Fibroblast of pulmonary artery (primary cell): ENCODE results near the gene RGS8.

Experiments
- DNase-seq: peaks from one replicate; pipeline ENCODE4 v3.0.0-alpha.2; 2010; ENCODE audit warnings: low read depth
- H3K4me3 ChIP-seq: replicated peaks from 2 replicates; pipeline ENCODE4 v1.5.1; 2011; ENCODE audit warnings: low read depth, mild to moderate bottlenecking, control low read depth, low read length, moderate library complexity
- TF ChIP-seq, protein P1 (sequence below): IDR thresholded peaks from 2 replicates; pipeline ENCODE4 v1.5.1; 2011; ENCODE audit warnings: mild to moderate bottlenecking, control low read depth, low read length, inconsistent platforms; ENCODE audit errors: missing control alignments

RGS8 gene

DNA sequence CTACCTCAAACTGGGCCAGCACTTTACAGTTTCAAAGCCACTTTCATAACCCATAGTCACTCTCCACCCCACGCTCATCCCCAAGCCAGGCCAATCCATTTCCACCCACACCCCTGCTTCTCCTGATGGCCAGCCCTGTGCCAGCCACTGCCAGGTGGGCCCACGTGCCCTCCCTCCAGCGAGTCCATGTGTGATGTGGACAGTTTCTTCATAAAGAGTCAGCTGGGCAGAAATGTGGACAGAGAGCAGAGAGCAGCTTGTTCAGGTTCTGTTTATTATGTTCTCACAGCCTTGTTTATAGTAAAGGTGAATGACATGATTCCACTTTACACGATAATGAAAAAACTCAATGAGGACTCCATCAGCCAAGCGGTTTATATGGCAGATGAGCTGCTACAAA lies 42.8 kb downstream of the RGS8 start:
- DNase-seq = no peak
- H3K4me3 ChIP-seq = no peak overlapping the region
- TF ChIP-seq, protein P1, sequence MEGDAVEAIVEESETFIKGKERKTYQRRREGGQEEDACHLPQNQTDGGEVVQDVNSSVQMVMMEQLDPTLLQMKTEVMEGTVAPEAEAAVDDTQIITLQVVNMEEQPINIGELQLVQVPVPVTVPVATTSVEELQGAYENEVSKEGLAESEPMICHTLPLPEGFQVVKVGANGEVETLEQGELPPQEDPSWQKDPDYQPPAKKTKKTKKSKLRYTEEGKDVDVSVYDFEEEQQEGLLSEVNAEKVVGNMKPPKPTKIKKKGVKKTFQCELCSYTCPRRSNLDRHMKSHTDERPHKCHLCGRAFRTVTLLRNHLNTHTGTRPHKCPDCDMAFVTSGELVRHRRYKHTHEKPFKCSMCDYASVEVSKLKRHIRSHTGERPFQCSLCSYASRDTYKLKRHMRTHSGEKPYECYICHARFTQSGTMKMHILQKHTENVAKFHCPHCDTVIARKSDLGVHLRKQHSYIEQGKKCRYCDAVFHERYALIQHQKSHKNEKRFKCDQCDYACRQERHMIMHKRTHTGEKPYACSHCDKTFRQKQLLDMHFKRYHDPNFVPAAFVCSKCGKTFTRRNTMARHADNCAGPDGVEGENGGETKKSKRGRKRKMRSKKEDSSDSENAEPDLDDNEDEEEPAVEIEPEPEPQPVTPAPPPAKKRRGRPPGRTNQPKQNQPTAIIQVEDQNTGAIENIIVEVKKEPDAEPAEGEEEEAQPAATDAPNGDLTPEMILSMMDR = no peak

DNA sequence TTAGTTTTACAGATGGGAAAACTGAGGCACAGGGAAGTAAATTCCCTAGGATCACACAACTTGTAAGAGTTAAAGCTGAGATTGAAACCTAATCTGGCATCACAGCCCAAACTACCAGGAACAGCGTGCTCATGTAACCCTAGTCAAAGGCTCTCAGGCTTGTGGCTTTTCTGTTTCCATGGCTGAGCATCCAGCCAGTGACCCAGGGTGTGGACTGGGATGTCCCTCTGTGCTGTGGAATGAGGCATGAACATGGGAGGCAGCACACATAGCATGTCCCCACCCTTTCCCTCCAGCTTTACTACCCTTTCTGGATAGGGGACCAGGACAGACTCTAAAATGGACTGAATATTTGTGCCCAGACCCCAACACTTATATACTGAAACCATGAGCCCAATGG lies 45.1 kb downstream of the RGS8 start:
- DNase-seq = no peak
- no peak overlapping the region for H3K4me3 ChIP-seq
- TF ChIP-seq, protein P1 = no peak

DNA sequence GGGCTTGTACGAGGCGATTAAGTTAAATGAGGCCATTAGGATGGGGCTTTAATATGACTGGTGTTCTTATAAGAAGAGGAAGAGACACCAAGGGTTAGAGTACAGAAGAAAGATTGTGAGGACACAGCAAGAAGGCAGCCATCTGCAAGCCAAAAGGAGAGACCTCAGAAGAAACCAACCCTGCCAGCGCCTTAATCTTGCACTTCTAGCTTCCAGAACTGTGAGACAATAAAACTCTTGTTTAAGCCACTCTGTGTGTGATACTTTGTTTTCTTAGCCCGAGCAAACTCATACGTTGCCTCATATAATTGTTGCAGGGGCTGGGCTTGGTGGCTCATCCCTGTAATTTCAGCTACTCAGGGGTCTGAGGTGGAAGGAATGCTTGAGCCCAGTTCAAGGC lies 46.6 kb downstream of the RGS8 start:
- TF ChIP-seq, protein P1 = no peak
- DNase-seq = no peak
- H3K4me3 ChIP-seq = no peak overlapping the region

DNA sequence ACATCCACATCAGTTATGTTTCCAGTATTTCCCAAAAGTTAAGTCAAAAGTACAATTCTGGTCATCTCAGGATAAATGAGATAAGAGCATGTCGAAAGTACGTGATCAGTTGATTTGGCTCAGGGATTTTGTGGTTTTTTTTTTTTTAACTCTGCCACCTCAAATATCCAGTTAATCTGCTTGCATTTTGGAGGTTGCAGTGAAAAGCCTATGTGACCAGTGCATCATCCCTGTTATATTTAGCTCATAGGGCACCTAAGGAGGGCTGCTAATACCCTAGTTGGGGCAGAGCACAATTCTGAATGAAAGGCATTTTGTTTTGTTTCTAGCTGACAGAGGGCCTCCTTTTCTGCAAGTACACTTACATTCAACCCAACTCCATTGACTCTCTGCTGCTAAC lies 48.5 kb downstream of the RGS8 start:
- TF ChIP-seq, protein P1 = no peak
- no peak overlapping the region for H3K4me3 ChIP-seq
- no peak for DNase-seq
